ENCODE results near the gene ANAPC16. TPM values are rescaled to one million over a fixed set of nuclear protein-coding genes. Genes with fewer than 3 reads are reported as not detected.

The ANAPC16 gene
- total RNA-seq, 1 donor from 2014 or later, result 95.9 TPM

Other genes starting within 250 kb of the ANAPC16 start
- 135 and 137 TPM in 2 replicates for gene SPOCK2, start 127.5 kb upstream of the ANAPC16 start, total RNA-seq
- gene ASCC1, start 264 bp downstream of the ANAPC16 start, total RNA-seq, result 46.2 and 49.6 TPM in 2 replicates
- 543 and 569 TPM in 2 replicates for gene DDIT4, start 57.9 kb downstream of the ANAPC16 start, total RNA-seq
- 27.6 and 34.0 TPM in 2 replicates for gene DNAJB12, start 138.9 kb downstream of the ANAPC16 start, total RNA-seq